PC-3 (cell line): ENCODE measurements around the gene NNT. TPM values are rescaled to one million over a fixed set of nuclear protein-coding genes. Genes with fewer than 3 reads are reported as not detected.
A peak's percentile ranks its signal among the peaks of the same experiment; 100 is the strongest.
"Not testable (repeated sequence)": the region's sequence is repeated elsewhere in the genome, so short reads cannot be mapped to it uniquely, and the experiment has no call there.

ENCODE experiments used
- ATAC-seq: fragments of 200-7000 bp; cut with Tn5 transposase; 2 replicates; pipeline ENCODE4 v1.9.1; 2020; ENCODE audit warnings: mild to moderate bottlenecking, moderate library complexity
- BruUV-seq: library from RNA; stranded (reverse); fragments of 400-500 nt; replicated peaks from 2 replicates; lab custom pipeline; 2021; lab: Mats Ljungman, UMichigan
- CTCF ChIA-PET: fragments of 300-600 bp; sonication (Branson Sonifier 250); formaldehyde crosslinking; loops from one replicate; lab custom pipeline; 2022; ENCODE audit warnings: antibody characterized with exemption; lab: Charles Lee
- POLR2A ChIA-PET: fragments of 300-600 bp; sonication (Branson Sonifier 250); formaldehyde crosslinking; loops from one replicate; lab custom pipeline; 2022; ENCODE audit warnings: antibody characterized with exemption; ENCODE audit not compliant: unreplicated experiment; lab: Charles Lee
- DNase-seq: peaks from one replicate; pipeline ENCODE4 v3.0.0-alpha.2; 2015
- H2AFZ ChIP-seq: fragments of 300-600 bp; sonication (generic); 2 replicates; pipeline ENCODE4 v1.6.0; 2016; ENCODE audit warnings: antibody characterized with exemption, low read length
- H3F3A ChIP-seq: fragments of 300-600 bp; sonication (generic); one replicate; pipeline ENCODE4 v1.6.0; 2017; ENCODE audit warnings: antibody characterized with exemption, low read length, control low read depth, mild to moderate bottlenecking; ENCODE audit not compliant: unreplicated experiment
- H3K27ac ChIP-seq: fragments of 300-600 bp; sonication (generic); 2 replicates; pipeline ENCODE4 v1.5.1; 2016; ENCODE audit warnings: mild to moderate bottlenecking, low read length
- H3K27me3 ChIP-seq: fragments of 300-600 bp; sonication (generic); 2 replicates; pipeline ENCODE4 v1.6.1; 2016; ENCODE audit warnings: low read length, mixed read lengths
- H3K36me3 ChIP-seq: fragments of 300-600 bp; sonication (generic); 2 replicates; pipeline ENCODE4 v1.6.1; 2016; ENCODE audit warnings: low read depth, mixed run types, low read length, mixed read lengths
- H3K4me1 ChIP-seq: fragments of 300-600 bp; sonication (generic); 2 replicates; pipeline ENCODE4 v1.5.1; 2016; ENCODE audit warnings: low read length; ENCODE audit not compliant: insufficient read depth
- H3K4me2 ChIP-seq: fragments of 300-600 bp; sonication (generic); 2 replicates; pipeline ENCODE4 v1.6.0; 2016; ENCODE audit warnings: low read length
- H3K4me3 ChIP-seq: fragments of 300-600 bp; sonication (generic); 2 replicates; pipeline ENCODE4 v1.5.1; 2016; ENCODE audit warnings: mild to moderate bottlenecking, low read length, mixed read lengths
- H3K79me2 ChIP-seq: fragments of 300-600 bp; sonication (generic); 2 replicates; pipeline ENCODE4 v1.6.1; 2017; ENCODE audit warnings: low read length, mixed read lengths
- H3K9ac ChIP-seq: fragments of 300-600 bp; sonication (generic); 2 replicates; pipeline ENCODE4 v1.6.0; 2016; ENCODE audit warnings: mild to moderate bottlenecking, low read length
- H3K9me2 ChIP-seq: fragments of 300-600 bp; sonication (generic); replicated peaks from 2 replicates; pipeline ENCODE4 v1.6.1; 2016; ENCODE audit warnings: mixed run types, low read length, mixed read lengths
- H3K9me3 ChIP-seq: fragments of 300-600 bp; sonication (generic); 2 replicates; pipeline ENCODE4 v1.6.1; 2016; ENCODE audit warnings: low read length, mixed read lengths
- H4K20me1 ChIP-seq: fragments of 300-600 bp; sonication (generic); 2 replicates; pipeline ENCODE4 v1.6.1; 2016; ENCODE audit warnings: low read length, mixed read lengths
- CTCF ChIP-seq: fragments of 300-600 bp; sonication (generic); conservative IDR thresholded peaks from 2 replicates; pipeline ENCODE4 v1.5.1; 2017; ENCODE audit warnings: antibody characterized with exemption, low read depth, mild to moderate bottlenecking, low read length
- EZH2 ChIP-seq: fragments of 300-600 bp; sonication (generic); IDR thresholded peaks from one replicate; pipeline ENCODE4 v1.6.1; 2017; ENCODE audit warnings: antibody characterized with exemption, mild to moderate bottlenecking, low read length; ENCODE audit not compliant: unreplicated experiment
- EZH2phosphoT487 ChIP-seq: fragments of 300-600 bp; sonication (generic); IDR thresholded peaks from 2 replicates; pipeline ENCODE4 v1.6.1; 2018; ENCODE audit warnings: mild to moderate bottlenecking, antibody characterized with exemption, low read length, borderline replicate concordance
- intact Hi-C: fragments of 100-400 bp; cut with micrococcal nuclease; formaldehyde crosslinking; loops from 2 replicates; pipeline ENCODE4 v1.9.0; 2023
- total RNA-seq: library from RNA; depleted of rRNA; stranded (reverse); fragments of >200 nt; gene quantifications from 2 replicates; pipeline ENCODE4 v1.2.3, GENCODE V29; 2014

NNT gene
- total RNA-seq, 1 experiment from 2014 or later: 15.6 TPM

- H3K9me3 ChIP-seq: no peaks in the 10 kb centered on the region
- H3F3A ChIP-seq: no peaks in the 10 kb centered on the region
- no peaks in the 10 kb centered on the region for H3K36me3 ChIP-seq
- ATAC-seq (no peak), DNase-seq (no peak)
- intact Hi-C loops: no loop called here
- no peak overlapping the region for H2AFZ ChIP-seq
- CTCF ChIA-PET: no interaction called here
- no peak overlapping the region for H3K9ac ChIP-seq
- H3K79me2 ChIP-seq: no peaks in the 10 kb centered on the region
- H3K27ac ChIP-seq: no peak overlapping the region
- BruUV-seq: no TSS peak
- no peaks in the 10 kb centered on the region for H3K9me2 ChIP-seq
- H3K4me2 ChIP-seq: no peak overlapping the region
- H4K20me1 ChIP-seq: no peaks in the 10 kb centered on the region
- H3K4me1 ChIP-seq: no peaks in the 10 kb centered on the region
- POLR2A ChIA-PET: no interaction called here
- H3K27me3 ChIP-seq: no peaks in the 10 kb centered on the region
- no peak overlapping the region for H3K4me3 ChIP-seq
- TF ChIP-seq EZH2phosphoT487 (no peak), CTCF (no peak), EZH2 (no peak)
These were observed 31.7 kb upstream of the NNT start for GRCh38 chr5:43571237-43571636.

GRCh38 chr5:43572357-43572756 is 30.6 kb upstream of the NNT start:
- ATAC-seq (peak; percentile 48), DNase-seq (no peak)
- H3K9me3 ChIP-seq: no peaks in the 10 kb centered on the region
- H3K79me2 ChIP-seq: no peaks in the 10 kb centered on the region
- no peak overlapping the region for H3K9ac ChIP-seq
- no TSS peak for BruUV-seq
- H3K27me3 ChIP-seq: no peaks in the 10 kb centered on the region
- no peaks in the 10 kb centered on the region for H3F3A ChIP-seq
- no peak overlapping the region for H2AFZ ChIP-seq
- ChIA-PET CTCF (no interaction called here), POLR2A (no interaction called here)
- intact Hi-C loops: no loop called here
- H4K20me1 ChIP-seq: no peaks in the 10 kb centered on the region
- no peaks in the 10 kb centered on the region for H3K4me1 ChIP-seq
- H3K27ac ChIP-seq: no peak overlapping the region
- TF ChIP-seq CTCF (no peak), EZH2 (no peak), EZH2phosphoT487 (no peak)
- no peak overlapping the region for H3K4me2 ChIP-seq
- no peak overlapping the region for H3K4me3 ChIP-seq
- no peaks in the 10 kb centered on the region for H3K9me2 ChIP-seq
- no peaks in the 10 kb centered on the region for H3K36me3 ChIP-seq

GRCh38 chr5:43573058-43573457 is 29.9 kb upstream of the NNT start:
- POLR2A ChIA-PET: no interaction called here
- Histone ChIP-seq H2AFZ (no peak overlapping the region), H3K9me2 (no peaks in the 10 kb centered on the region), H3K79me2 (no peaks in the 10 kb centered on the region), H3K36me3 (no peaks in the 10 kb centered on the region), H3K4me3 (no peak overlapping the region), H3K9me3 (no peaks in the 10 kb centered on the region), H3F3A (no peaks in the 10 kb centered on the region), H3K4me1 (no peaks in the 10 kb centered on the region), H4K20me1 (no peaks in the 10 kb centered on the region), H3K27me3 (no peaks in the 10 kb centered on the region), H3K27ac (no peak overlapping the region), H3K4me2 (no peak overlapping the region), H3K9ac (no peak overlapping the region)
- DNase-seq (no peak), ATAC-seq (no peak)
- BruUV-seq: no TSS peak
- no peak for TF ChIP-seq CTCF
- no peak for TF ChIP-seq EZH2phosphoT487
- TF ChIP-seq EZH2: no peak
- intact Hi-C loops: no loop called here
- CTCF ChIA-PET: no interaction called here

DNA sequence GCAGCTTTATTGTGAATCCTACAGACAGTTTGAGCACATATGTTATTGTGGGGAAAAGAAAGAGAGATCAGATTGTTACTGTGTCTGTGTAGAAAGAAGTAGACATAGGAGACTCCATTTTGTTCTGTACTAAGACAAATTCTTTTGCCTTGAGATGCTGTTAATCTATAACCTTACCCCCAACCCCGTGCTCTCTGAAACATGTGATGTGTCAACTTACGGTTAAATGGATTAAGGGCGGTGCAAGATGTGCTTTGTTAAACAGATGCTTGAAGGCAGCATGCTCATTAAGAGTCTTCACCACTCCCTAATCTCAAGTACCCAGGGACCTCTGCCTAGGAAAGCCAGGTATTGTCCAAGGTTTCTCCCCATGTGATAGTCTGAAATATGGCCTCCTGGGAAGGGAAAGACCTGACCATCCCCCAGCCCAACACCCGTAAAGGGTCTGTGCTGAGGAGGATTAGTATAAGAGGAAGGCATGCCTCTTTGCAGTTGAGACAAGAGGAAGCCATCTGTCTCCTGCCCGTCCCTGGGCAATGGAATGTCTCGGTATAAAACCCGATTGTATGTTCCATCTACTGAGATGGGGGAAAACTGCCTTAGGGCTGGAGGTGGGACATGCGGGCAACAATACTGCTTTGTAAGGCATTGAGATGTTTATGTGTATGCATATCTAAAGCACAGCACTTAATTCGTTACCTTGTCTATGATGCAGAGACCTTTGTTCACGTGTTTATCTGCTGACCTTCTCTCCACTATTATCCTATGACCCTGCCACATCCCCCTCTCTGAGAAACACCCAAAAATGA is 22.4 kb upstream of the NNT start:
- H3K27me3 ChIP-seq, H3K27ac ChIP-seq, H3K9me2 ChIP-seq, H2AFZ ChIP-seq, H3K4me1 ChIP-seq, CTCF ChIA-PET, POLR2A ChIA-PET, H3K9me3 ChIP-seq, H3K79me2 ChIP-seq, H3K9ac ChIP-seq, DNase-seq, ATAC-seq, BruUV-seq, H3K4me2 ChIP-seq, H3K4me3 ChIP-seq, H3K36me3 ChIP-seq, intact Hi-C loops, H3F3A ChIP-seq, H4K20me1 ChIP-seq: not testable (repeated sequence)
